Measurements from ENCODE around the gene FAM184B. TPM values are rescaled to one million over a fixed set of nuclear protein-coding genes. Genes with fewer than 3 reads are reported as not detected.

Gene FAM184B
- total RNA-seq, 1 donor from 2014 or later: not detected

Other genes starting within 250 kb of the FAM184B start
- gene LAP3, start 204.4 kb downstream of the FAM184B start, total RNA-seq: 100 and 163 TPM in 2 replicates
- 8.9 and 11.7 TPM in 2 replicates for gene MED28, start 167.0 kb downstream of the FAM184B start, total RNA-seq
- 14.4 and 18.9 TPM in 2 replicates for gene DCAF16, start 29.1 kb upstream of the FAM184B start, total RNA-seq
- 1.5 and 14.4 TPM in 2 replicates for gene NCAPG, start 29.4 kb upstream of the FAM184B start, total RNA-seq
- 25.4 and 28.3 TPM in 2 replicates for gene LCORL, start 240.1 kb upstream of the FAM184B start, total RNA-seq

All from renal cortical epithelial cell (primary cell).